ENCODE measurements around the gene NHERF1. TPM values are rescaled to one million over a fixed set of nuclear protein-coding genes. Genes with fewer than 3 reads are reported as not detected.

NHERF1 gene
- total and polyA plus RNA-seq, 2 of the 4 experiments (the other 2 are of a cell fraction) = 3.8 to 11.8 TPM

GRCh38 chr17:74745548-74746177 lies 2.8 kb upstream of the NHERF1 start:
- H2AK5ac ChIP-seq (ENCODE audit: low read depth, low read length) = no peak overlapping the region
- peaks cover 1% of the 10 kb centered on the region; the same call in 1 of the 2 replicates for H4K20me1 ChIP-seq (ENCODE audit: insufficient read depth, low read length)
- no peak overlapping the region for H3K56ac ChIP-seq (ENCODE audit: extremely low read depth, insufficient read depth, low read length)
- intact Hi-C loops (cut with micrococcal nuclease) = loop anchor here (5.0 kb wide), 1 partner anchor 97 kb away; no protein-coding TSS in a partner anchor
- no peak overlapping the region for H2BK15ac ChIP-seq (ENCODE audit: low read depth, low read length)
- no peaks in the 10 kb centered on the region for H3K36me3 ChIP-seq (ENCODE audit: control insufficient read depth, insufficient read depth, low read length)
- peak overlapping the region; percentile 69 for H2AK9ac ChIP-seq (replicated peaks; ENCODE audit: low read depth, low read length, poor library complexity)
- no peaks in the 10 kb centered on the region; the same call in 1 of the 2 replicates for H3K27me3 ChIP-seq (ENCODE audit: control insufficient read depth, insufficient read depth, low read length)
- peaks cover 11% of the 10 kb centered on the region; the same call in 1 of the 2 replicates for H3K4me1 ChIP-seq (ENCODE audit: control insufficient read depth, insufficient read depth, low read length)
- H3K23ac ChIP-seq (ENCODE audit: low read depth, low read length) = no peak overlapping the region
- ATAC-seq (ENCODE audit: low read depth) (no peak), DNase-seq (no peak)
- no peak overlapping the region for H2BK5ac ChIP-seq (ENCODE audit: low read depth, low read length, poor library complexity, severe bottlenecking)
- no peak overlapping the region for H3K4me2 ChIP-seq (ENCODE audit: low read depth, low read length)
- BruUV-seq (replicated peaks) = no TSS peak
- no peak overlapping the region for H3K14ac ChIP-seq (replicated peaks; ENCODE audit: low read depth, low read length)
- H4K5ac ChIP-seq (ENCODE audit: low read depth, low read length) = no peak overlapping the region
- TF ChIP-seq MAFK (IDR thresholded peaks at IDR 0.05; ENCODE audit: low read depth, low read length) = no peak
- TF ChIP-seq BHLHE40 (IDR thresholded peaks at IDR 0.05; ENCODE audit: low read depth, low read length) = no peak
- TF ChIP-seq USF2 (IDR thresholded peaks at IDR 0.05; ENCODE audit: low read depth, low read length) = no peak
- TF ChIP-seq RAD21 (IDR thresholded peaks at IDR 0.05; ENCODE audit: low read length) = no peak
- H3K18ac ChIP-seq (ENCODE audit: low read depth, low read length) = no peak overlapping the region
- no peak overlapping the region for H3K27ac ChIP-seq (ENCODE audit: insufficient read depth, low read length)
- no peak overlapping the region for H3K4ac ChIP-seq (ENCODE audit: low read depth, low read length)
- H2BK20ac ChIP-seq (ENCODE audit: low read depth, low read length) = no peak overlapping the region
- in situ Hi-C loops (cut with MboI; ENCODE audit: low sequenced_read_pairs) = loop anchor here (10.0 kb wide), 1 partner anchor 209 kb away; no protein-coding TSS in a partner anchor
- H4K91ac ChIP-seq (ENCODE audit: insufficient read depth, low read depth, low read length) = no peak overlapping the region
- ChIA-PET POLR2A (ENCODE audit: unreplicated experiment) (interaction anchor here (0.6 kb wide), 1 partner anchor 13 kb away, joined by 4 read pairs; no protein-coding TSS in a partner anchor), CTCF (interaction anchor here (0.8 to 1.9 kb wide), 8 partner anchors 10 to 128 kb away, joined by 3 to 5 read pairs (median 3); partner anchors contain the start of genes FDXR and NAT9)
- H4K8ac ChIP-seq (ENCODE audit: low read depth in 2 of 2, low read length in 2 of 2) = no peak overlapping the region
- peaks cover 3% of the 10 kb centered on the region; the same call in 1 of the 2 replicates for H3K9me1 ChIP-seq (ENCODE audit: insufficient read depth, low read length)
- no peaks in the 10 kb centered on the region for H3K9me3 ChIP-seq (ENCODE audit: control insufficient read depth, insufficient read depth, low read length)
- no peak overlapping the region for H3K4me3 ChIP-seq (ENCODE audit: insufficient read depth, low read depth, low read length)
- no CpG with 5 or more reads among the region's 8 CpGs for WGBS, 2 experiments (ENCODE audit: extremely low coverage in 2 of 2, insufficient read length in 1 of 2)
- dilution Hi-C loops (cut with HindIII; ENCODE audit: low sequenced_read_pairs, unreplicated experiment) = no loop called here
- no peak overlapping the region for H2AFZ ChIP-seq (replicated peaks; ENCODE audit: low read length, poor library complexity)
- H3K79me1 ChIP-seq (ENCODE audit: low read depth in 1 of 2, low read length in 2 of 2) = peaks cover 3 to 7% of the 10 kb centered on the region in 2 experiments; a peak in 1 of 4 replicates
- no peak overlapping the region for H2BK120ac ChIP-seq (ENCODE audit: low read depth, low read length)
- H3K9ac ChIP-seq (ENCODE audit: low read depth, low read length) = no peak overlapping the region
